ENCODE data around the gene RAB1A. TPM values are rescaled to one million over a fixed set of nuclear protein-coding genes. Genes with fewer than 3 reads are reported as not detected.

Gene RAB1A
- total RNA-seq, 4 donors from 2014 or later = 87.1 to 114 (median 98.8) TPM

DNA sequence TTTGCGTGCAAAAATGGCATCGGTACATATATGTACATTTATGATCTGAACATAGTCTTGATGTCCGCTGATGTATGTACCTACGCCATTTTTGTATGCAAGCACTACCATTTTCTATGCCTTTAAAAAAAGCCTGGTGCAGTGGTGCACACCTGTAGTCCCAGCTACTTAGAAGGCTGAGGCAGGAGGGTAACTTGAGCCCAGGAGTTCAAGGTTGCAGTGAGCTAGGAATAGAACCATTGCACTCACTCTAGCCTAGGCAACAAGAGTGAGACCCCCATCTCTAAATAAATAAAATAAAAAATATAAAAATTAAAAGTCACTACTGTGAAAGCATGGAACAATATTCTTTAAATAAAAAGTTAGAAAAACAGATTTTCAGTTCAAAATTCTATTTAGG lies 16.7 kb downstream of the RAB1A start:
- DNase-seq = no peak
- Histone ChIP-seq H3K9me3 (no peaks in the 10 kb centered on the region), H3K27me3 (no peaks in the 10 kb centered on the region), H3K4me1 (peaks cover 28 to 41% of the 10 kb centered on the region in 2 donors), H3K36me3 (no peaks in the 10 kb centered on the region), H3K27ac (peak overlapping the region in 1 of 3 donors; percentile 18), H3K4me3 (replicated peaks in 1 of 3) (no peak overlapping the region)
- TF ChIP-seq POLR2A (IDR thresholded peaks at IDR 0.05) = no peak
- TF ChIP-seq, protein P1, sequence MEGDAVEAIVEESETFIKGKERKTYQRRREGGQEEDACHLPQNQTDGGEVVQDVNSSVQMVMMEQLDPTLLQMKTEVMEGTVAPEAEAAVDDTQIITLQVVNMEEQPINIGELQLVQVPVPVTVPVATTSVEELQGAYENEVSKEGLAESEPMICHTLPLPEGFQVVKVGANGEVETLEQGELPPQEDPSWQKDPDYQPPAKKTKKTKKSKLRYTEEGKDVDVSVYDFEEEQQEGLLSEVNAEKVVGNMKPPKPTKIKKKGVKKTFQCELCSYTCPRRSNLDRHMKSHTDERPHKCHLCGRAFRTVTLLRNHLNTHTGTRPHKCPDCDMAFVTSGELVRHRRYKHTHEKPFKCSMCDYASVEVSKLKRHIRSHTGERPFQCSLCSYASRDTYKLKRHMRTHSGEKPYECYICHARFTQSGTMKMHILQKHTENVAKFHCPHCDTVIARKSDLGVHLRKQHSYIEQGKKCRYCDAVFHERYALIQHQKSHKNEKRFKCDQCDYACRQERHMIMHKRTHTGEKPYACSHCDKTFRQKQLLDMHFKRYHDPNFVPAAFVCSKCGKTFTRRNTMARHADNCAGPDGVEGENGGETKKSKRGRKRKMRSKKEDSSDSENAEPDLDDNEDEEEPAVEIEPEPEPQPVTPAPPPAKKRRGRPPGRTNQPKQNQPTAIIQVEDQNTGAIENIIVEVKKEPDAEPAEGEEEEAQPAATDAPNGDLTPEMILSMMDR (IDR thresholded peaks at IDR 0.05) = no peak
- intact Hi-C loops (cut with DNase I) = no loop called here
- WGBS, 2 donors = 94 to 96% methylated on average over 4 of the region's 4 CpGs

DNA sequence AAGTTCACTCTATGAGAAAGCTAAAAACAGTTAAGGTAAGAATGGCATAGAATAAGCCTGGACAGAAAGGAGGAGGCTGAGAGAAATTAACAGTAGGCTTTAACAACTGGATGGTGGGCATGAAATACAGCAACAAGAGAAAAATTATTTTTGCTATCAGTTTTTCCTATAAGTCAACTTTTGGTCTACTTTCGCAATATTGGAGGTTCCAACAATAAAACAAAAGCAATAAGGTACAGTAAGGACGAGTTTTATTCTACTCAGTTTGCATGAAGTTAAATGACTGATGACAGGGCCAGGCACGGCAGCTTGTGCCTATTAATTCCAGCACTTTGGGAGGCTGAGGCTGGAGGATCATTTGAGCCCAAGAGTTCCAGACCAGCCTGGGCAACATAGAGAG lies 17.3 kb downstream of the RAB1A start:
- Histone ChIP-seq H3K9me3 (no peaks in the 10 kb centered on the region), H3K27ac (no peak overlapping the region), H3K36me3 (no peaks in the 10 kb centered on the region), H3K4me3 (replicated peaks in 1 of 3) (no peak overlapping the region), H3K27me3 (no peaks in the 10 kb centered on the region), H3K4me1 (peaks cover 23 to 40% of the 10 kb centered on the region in 2 donors)
- intact Hi-C loops (cut with DNase I) = no loop called here
- no peak for DNase-seq
- 59 to 62% methylated on average over 3 of the region's 3 CpGs for WGBS, 2 donors
- no peak for TF ChIP-seq POLR2A (IDR thresholded peaks at IDR 0.05)
- TF ChIP-seq, protein P1 (IDR thresholded peaks at IDR 0.05) = no peak

DNA sequence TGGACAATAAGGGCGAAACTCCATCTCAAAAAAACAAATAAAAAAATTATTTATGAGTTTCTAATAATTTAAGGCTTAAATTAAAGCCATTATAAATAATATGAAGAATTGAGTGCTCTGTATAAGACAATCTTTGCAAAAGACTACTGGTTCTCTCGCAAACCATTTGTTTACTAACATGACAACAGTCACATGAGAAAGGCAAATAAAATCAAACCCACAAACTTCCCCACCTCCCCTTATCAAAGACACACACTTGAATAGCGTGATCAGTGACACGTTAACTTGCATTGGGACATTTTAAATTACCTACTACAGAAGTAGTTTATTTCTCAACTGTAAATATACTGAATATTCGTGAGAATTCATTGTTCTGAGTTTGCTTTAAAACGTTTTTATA lies 21.1 kb downstream of the RAB1A start:
- H3K4me1 ChIP-seq = peaks cover 33 to 43% of the 10 kb centered on the region in 2 donors
- TF ChIP-seq POLR2A (IDR thresholded peaks at IDR 0.05) = no peak
- TF ChIP-seq, protein P1 (IDR thresholded peaks at IDR 0.05) = no peak
- DNase-seq = no peak
- no peaks in the 10 kb centered on the region for H3K36me3 ChIP-seq
- no peaks in the 10 kb centered on the region for H3K9me3 ChIP-seq
- WGBS, 2 donors = 88 to 91% methylated on average over 6 of the region's 6 CpGs
- H3K4me3 ChIP-seq (replicated peaks in 1 of 3) = no peak overlapping the region
- no peaks in the 10 kb centered on the region for H3K27me3 ChIP-seq
- intact Hi-C loops (cut with DNase I) = no loop called here
- H3K27ac ChIP-seq = no peak overlapping the region

DNA sequence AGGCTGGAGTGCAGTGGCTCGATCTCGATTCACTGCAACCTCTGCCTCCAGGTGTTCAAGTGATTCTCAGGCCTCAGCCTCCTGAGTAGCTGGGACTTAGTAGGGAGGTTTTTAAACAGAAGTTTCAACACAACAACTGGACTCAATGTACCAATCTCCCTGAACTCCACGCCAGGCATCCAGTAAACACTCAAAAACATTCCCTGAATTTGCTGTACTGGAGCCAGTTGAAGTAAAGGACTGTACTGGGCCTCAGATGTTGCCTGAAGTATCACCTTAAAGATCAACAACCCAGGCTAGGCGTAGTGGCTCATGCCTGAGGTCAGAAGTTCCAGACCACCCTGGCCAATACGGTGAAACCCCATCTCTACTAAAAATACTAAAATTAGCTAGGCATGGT lies 22.4 kb downstream of the RAB1A start:
- TF ChIP-seq, protein P1 (IDR thresholded peaks at IDR 0.05) = no peak
- no peak for TF ChIP-seq POLR2A (IDR thresholded peaks at IDR 0.05)
- Histone ChIP-seq H3K4me3 (replicated peaks in 1 of 3) (no peak overlapping the region), H3K27ac (peak overlapping the region in 2 of 3 donors; percentile 1 to 5), H3K4me1 (peaks cover 33 to 42% of the 10 kb centered on the region in 2 donors), H3K36me3 (no peaks in the 10 kb centered on the region), H3K9me3 (no peaks in the 10 kb centered on the region), H3K27me3 (no peaks in the 10 kb centered on the region)
- intact Hi-C loops (cut with DNase I) = no loop called here
- 86 to 97% methylated on average over 5 of the region's 5 CpGs for WGBS, 2 donors
- no peak for DNase-seq

DNA sequence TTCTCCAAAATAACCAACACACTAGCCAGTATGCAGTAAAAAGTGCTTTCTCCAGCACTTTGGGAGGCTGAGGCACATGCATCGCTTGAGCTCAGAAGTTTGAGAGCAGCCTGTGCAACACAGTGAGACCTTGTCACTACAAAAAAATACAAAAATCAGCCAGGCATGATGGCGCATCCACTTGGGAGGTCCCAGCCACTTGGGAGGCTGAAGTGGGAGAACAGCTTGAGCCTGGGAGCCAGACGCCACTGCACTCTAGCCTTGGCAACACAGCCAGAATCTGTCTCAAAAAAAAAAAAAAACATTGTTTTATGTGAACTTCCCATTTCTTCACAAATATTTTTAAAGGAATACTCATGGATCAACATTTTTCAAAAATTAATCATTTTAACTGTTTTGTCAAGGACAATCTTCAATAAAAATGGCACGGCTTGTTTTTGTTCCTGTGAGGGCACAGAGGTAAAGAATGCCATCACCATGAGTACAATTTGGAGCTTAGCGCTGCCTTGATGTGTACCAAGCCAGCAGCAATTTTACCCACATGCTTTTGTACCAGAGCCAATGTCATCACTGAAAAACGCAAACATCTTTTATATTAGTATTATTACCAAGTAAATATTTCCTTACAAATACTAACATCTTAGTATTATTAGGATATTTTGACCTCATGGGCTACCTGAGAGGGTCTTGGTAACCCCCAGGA lies 26.7 kb downstream of the RAB1A start:
- H3K36me3 ChIP-seq = no peaks in the 10 kb centered on the region
- H3K27ac ChIP-seq = peak overlapping the region; percentile 35 to 77 (median 65)
- H3K27me3 ChIP-seq = no peaks in the 10 kb centered on the region
- TF ChIP-seq, protein P1 (IDR thresholded peaks at IDR 0.05) = no peak
- TF ChIP-seq POLR2A (IDR thresholded peaks at IDR 0.05) = no peak
- peak; percentile 93 to 94 for DNase-seq
- peaks cover 42 to 48% of the 10 kb centered on the region in 2 donors for H3K4me1 ChIP-seq
- no peak overlapping the region for H3K4me3 ChIP-seq (replicated peaks in 1 of 3)
- 24 to 38% methylated on average over 6 of the region's 6 CpGs for WGBS, 2 donors
- intact Hi-C loops (cut with DNase I) = no loop called here
- H3K9me3 ChIP-seq = no peaks in the 10 kb centered on the region

Measured in thyroid gland (tissue), 4 donors.